Measurements from ENCODE around the gene CDC42EP1.

DNA sequence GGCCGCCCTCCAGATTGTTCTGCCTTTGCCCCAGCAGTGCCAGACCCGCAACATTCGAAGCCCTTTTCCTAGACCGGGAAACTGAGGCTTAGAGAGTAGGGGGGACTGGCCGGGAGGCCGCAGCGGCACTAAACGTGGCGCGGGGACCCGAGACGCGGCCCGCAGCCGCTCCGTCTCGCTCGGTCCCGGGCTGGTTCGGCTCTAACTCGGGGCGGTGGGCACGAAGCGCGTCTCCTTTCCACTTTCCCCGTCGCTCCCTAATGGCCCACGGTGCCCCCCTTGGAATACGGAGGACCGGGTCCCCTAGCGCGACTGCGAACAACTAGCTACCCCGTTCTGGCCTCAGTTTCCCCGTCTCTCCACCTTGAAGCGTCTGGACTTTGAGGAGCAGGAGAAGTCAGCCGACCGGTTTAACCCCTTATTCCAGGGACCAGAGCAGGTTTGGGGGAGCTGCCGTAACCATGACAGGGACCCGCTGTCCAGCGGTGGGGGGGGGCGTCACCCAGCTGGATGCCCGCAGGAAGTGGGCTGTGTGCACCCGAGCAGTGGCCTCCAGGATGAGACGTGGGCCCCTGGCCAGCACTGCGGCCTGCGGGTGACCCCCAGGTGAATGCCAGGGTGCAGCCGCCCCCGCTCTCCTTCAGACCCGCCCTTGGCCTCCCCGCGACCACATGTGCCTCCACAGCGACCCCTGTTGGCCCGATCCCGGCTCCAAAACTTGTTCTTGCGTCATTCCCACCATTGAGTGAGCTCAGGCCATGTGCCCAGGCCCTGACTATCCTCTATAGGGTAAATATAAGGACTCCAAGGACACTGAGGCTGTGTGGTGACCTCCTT lies 1.1 kb downstream of the CDC42EP1 start:
- peak; percentile 77 for TF ChIP-seq CTCF (IDR thresholded peaks at IDR 0.05)
- TF ChIP-seq EZH2 (IDR thresholded peaks at IDR 0.05; ENCODE audit: borderline replicate concordance, insufficient read depth, low read depth, low read length, poor library complexity, severe bottlenecking): peak; percentile 80
